HEK293 (cell line): ENCODE data around the gene CORO6.

ENCODE experiments used
- CTCF ChIA-PET: fragments of 350-600 bp; formaldehyde crosslinking; extraction: SDS; loops from one replicate; lab custom pipeline; 2021; ENCODE audit warnings: antibody characterized with exemption; lab: Yijun Ruan, JAX
- POLR2A ChIA-PET: fragments of 300-600 bp; formaldehyde crosslinking; extraction: SDS; loops from one replicate; lab custom pipeline; 2020; ENCODE audit warnings: antibody characterized with exemption, inconsistent platforms; lab: Yijun Ruan, JAX
- H3K27ac ChIP-seq: fragments of 200-500 bp; sonication (Bioruptor generic); 2 replicates; pipeline ENCODE4 v1.5.1; 2014; ENCODE audit warnings: low read depth, low read length, control low read depth, inconsistent platforms; ENCODE audit errors: extremely low read depth
- H3K36me3 ChIP-seq, 2 experiments: fragments of 200-500 bp in 1 of 2; sonication (Bioruptor generic) in 1 of 2; 1 replicate in 1 of 2; 2 replicates in 1 of 2; pipeline ENCODE4 v1.5.1; 2014 to 2017; ENCODE audit warnings: inconsistent platforms in 2 of 2, low read length in 2 of 2; ENCODE audit not compliant: control insufficient read depth in 2 of 2, insufficient read depth in 1 of 2
- H3K4me1 ChIP-seq: fragments of 200-500 bp; sonication (Bioruptor generic); 2 replicates; pipeline ENCODE4 v1.5.1; 2014; ENCODE audit warnings: mild to moderate bottlenecking, low read length, inconsistent platforms; ENCODE audit not compliant: control insufficient read depth, insufficient read depth
- H3K4me3 ChIP-seq: 2 replicates; pipeline ENCODE4 v1.5.1; 2011; ENCODE audit warnings: low read depth, mild to moderate bottlenecking, control low read depth, low read length, moderate library complexity
- H3K9me3 ChIP-seq: fragments of 200-500 bp; sonication (Bioruptor generic); 2 replicates; pipeline ENCODE4 v1.5.1; 2014; ENCODE audit warnings: low read depth, low read length, inconsistent platforms; ENCODE audit not compliant: control insufficient read depth, insufficient read depth
- ATF2 ChIP-seq: fragments of 450-650 bp; formaldehyde crosslinking; IDR thresholded peaks from 2 replicates; pipeline ENCODE4 v1.5.1; 2016; ENCODE audit warnings: missing biosample characterization, missing genetic modification characterization, low read depth
- GLI4 ChIP-seq: fragments of 450-650 bp; formaldehyde crosslinking; IDR thresholded peaks from 2 replicates; pipeline ENCODE4 v1.5.1; 2016; ENCODE audit warnings: missing biosample characterization, missing genetic modification characterization
- HIC1 ChIP-seq: fragments of 450-650 bp; formaldehyde crosslinking; IDR thresholded peaks from 2 replicates; pipeline ENCODE4 v1.5.1; 2016; ENCODE audit warnings: missing biosample characterization, missing genetic modification characterization
- KLF8 ChIP-seq: fragments of 450-650 bp; formaldehyde crosslinking; IDR thresholded peaks from 2 replicates; pipeline ENCODE4 v1.5.1; 2016; ENCODE audit warnings: missing biosample characterization, missing genetic modification characterization
- KLF9 ChIP-seq: fragments of 450-650 bp; formaldehyde crosslinking; IDR thresholded peaks from 2 replicates; pipeline ENCODE4 v1.5.1; 2016; ENCODE audit warnings: missing biosample characterization, missing genetic modification characterization, low read depth
- MEIS1 ChIP-seq: sonication (generic); formaldehyde crosslinking; IDR thresholded peaks from 2 replicates; pipeline ENCODE4 v1.8.1; 2022; ENCODE audit warnings: missing genetic modification reagents, mild to moderate bottlenecking, borderline replicate concordance
- SALL2 ChIP-seq: fragments of 450-650 bp; formaldehyde crosslinking; IDR thresholded peaks from 2 replicates; pipeline ENCODE4 v1.5.0; 2017; ENCODE audit warnings: missing biosample characterization, mild to moderate bottlenecking, missing genetic modification characterization, borderline replicate concordance
- SP2 ChIP-seq: fragments of 450-650 bp; formaldehyde crosslinking; IDR thresholded peaks from 2 replicates; pipeline ENCODE4 v1.5.1; 2016; ENCODE audit warnings: missing biosample characterization, missing genetic modification characterization
- SP3 ChIP-seq: fragments of 450-650 bp; formaldehyde crosslinking; IDR thresholded peaks from 2 replicates; pipeline ENCODE4 v1.5.1; 2016; ENCODE audit warnings: missing biosample characterization, missing genetic modification characterization
- ZBTB17 ChIP-seq: fragments of 450-650 bp; formaldehyde crosslinking; IDR thresholded peaks from 2 replicates; pipeline ENCODE4 v1.5.1; 2016; ENCODE audit warnings: missing biosample characterization, missing genetic modification characterization
- ZFP69B ChIP-seq: fragments of 450-650 bp; formaldehyde crosslinking; IDR thresholded peaks from 2 replicates; pipeline ENCODE4 v1.5.1; 2016; ENCODE audit warnings: missing biosample characterization, missing genetic modification characterization
- ZNF223 ChIP-seq: fragments of 450-650 bp; formaldehyde crosslinking; IDR thresholded peaks from 2 replicates; pipeline ENCODE4 v1.5.1; 2016; ENCODE audit warnings: missing biosample characterization, missing genetic modification characterization
- ZNF292 ChIP-seq: fragments of 450-650 bp; formaldehyde crosslinking; IDR thresholded peaks from 2 replicates; pipeline ENCODE4 v1.5.1; 2016; ENCODE audit warnings: low read depth, missing biosample characterization, missing genetic modification characterization, borderline replicate concordance
- ZNF366 ChIP-seq: fragments of 450-650 bp; formaldehyde crosslinking; conservative IDR thresholded peaks from 2 replicates; pipeline ENCODE4 v1.5.1; 2016; ENCODE audit warnings: missing biosample characterization, missing genetic modification characterization
- ZNF391 ChIP-seq: fragments of 450-650 bp; formaldehyde crosslinking; IDR thresholded peaks from 2 replicates; pipeline ENCODE4 v1.5.1; 2016; ENCODE audit warnings: low read depth, missing biosample characterization, missing genetic modification characterization, borderline replicate concordance
- ZNF521 ChIP-seq: fragments of 450-650 bp; formaldehyde crosslinking; IDR thresholded peaks from 2 replicates; pipeline ENCODE4 v1.5.1; 2017; ENCODE audit warnings: missing biosample characterization, mild to moderate bottlenecking, missing genetic modification characterization
- ZNF560 ChIP-seq: fragments of 450-650 bp; formaldehyde crosslinking; IDR thresholded peaks from 2 replicates; pipeline ENCODE4 v1.5.1; 2017; ENCODE audit warnings: missing biosample characterization, missing genetic modification characterization, borderline replicate concordance
- ZNF596 ChIP-seq: fragments of 450-650 bp; IDR thresholded peaks from 2 replicates; pipeline ENCODE4 v1.5.0; 2018; ENCODE audit warnings: missing biosample characterization, mild to moderate bottlenecking, missing genetic modification characterization, moderate library complexity
- ZNF600 ChIP-seq: fragments of 450-650 bp; formaldehyde crosslinking; IDR thresholded peaks from 2 replicates; pipeline ENCODE4 v1.5.1; 2016; ENCODE audit warnings: missing biosample characterization, missing genetic modification characterization
- ZNF692 ChIP-seq: fragments of 450-650 bp; formaldehyde crosslinking; IDR thresholded peaks from 2 replicates; pipeline ENCODE4 v1.5.1; 2016; ENCODE audit warnings: missing biosample characterization, missing genetic modification characterization
- TF ChIP-seq, protein P1 (sequence below): fragments of 450-650 bp; formaldehyde crosslinking; IDR thresholded peaks from 2 replicates; pipeline ENCODE4 v1.5.1; 2016; ENCODE audit warnings: missing biosample characterization, missing genetic modification characterization
- TF ChIP-seq, protein P2 (sequence below): fragments of 450-650 bp; formaldehyde crosslinking; IDR thresholded peaks from 2 replicates; pipeline ENCODE4 v1.5.1; 2016; ENCODE audit warnings: missing biosample characterization, missing genetic modification characterization, low read depth

Gene CORO6

DNA sequence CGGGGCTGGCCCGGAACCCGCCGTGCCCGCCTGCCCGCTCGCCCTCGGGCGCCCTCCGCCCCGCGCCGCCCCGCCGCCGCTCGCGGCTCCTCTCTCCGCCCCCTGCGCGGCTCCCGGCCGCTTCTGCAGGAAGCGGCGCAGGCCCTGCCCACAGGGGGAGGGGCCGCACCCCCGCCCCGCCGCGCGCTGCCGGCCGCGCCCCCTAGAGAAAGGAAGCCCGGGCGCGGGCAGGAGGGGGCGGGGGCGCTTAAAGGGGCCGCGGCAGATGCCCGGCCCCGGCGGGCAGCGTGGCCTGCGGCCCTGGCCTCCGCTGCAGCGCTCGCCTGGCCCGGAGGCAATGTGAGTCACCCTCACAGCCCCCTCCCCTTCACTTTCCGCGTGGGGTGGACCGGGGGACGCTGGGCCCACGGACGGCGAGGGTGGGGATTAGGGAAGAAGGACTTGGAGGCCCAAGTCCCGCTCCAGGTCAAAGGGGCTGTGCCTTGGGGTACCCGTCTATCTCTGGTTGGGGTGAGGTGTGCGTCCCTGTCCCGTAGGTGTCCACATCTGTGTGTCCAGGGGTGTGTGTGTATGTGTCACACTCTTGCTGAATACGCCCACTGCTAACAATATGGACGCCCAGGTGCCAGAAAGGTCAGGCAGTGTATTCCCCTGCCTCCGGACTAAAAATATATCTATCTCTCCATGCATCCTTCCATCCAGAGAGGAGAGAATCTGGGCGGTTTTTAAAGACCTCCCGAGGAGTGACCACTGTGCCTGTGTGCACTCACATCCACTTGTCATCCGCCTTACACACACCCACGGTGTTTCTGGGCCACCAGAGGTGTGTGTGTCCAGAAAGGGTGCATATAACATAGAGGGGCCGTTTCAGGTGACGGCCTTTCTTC, 32.9 kb downstream of the CORO6 start, which contains the start of gene GIT1 (continued):
- TF ChIP-seq ZNF692: peak; percentile 98
- TF ChIP-seq ZNF560 (tag by site-specific recombination): no peak
- no peak for TF ChIP-seq ATF2 (tag by site-specific recombination)
- TF ChIP-seq ZNF366: peak; percentile 67
- TF ChIP-seq SP2 (tag by site-specific recombination): no peak
- TF ChIP-seq ZNF391 (tag by site-specific recombination): no peak
- peak; percentile 11; the same call in 1 of the 2 replicates for TF ChIP-seq ZNF596
- TF ChIP-seq SALL2: no peak

DNA sequence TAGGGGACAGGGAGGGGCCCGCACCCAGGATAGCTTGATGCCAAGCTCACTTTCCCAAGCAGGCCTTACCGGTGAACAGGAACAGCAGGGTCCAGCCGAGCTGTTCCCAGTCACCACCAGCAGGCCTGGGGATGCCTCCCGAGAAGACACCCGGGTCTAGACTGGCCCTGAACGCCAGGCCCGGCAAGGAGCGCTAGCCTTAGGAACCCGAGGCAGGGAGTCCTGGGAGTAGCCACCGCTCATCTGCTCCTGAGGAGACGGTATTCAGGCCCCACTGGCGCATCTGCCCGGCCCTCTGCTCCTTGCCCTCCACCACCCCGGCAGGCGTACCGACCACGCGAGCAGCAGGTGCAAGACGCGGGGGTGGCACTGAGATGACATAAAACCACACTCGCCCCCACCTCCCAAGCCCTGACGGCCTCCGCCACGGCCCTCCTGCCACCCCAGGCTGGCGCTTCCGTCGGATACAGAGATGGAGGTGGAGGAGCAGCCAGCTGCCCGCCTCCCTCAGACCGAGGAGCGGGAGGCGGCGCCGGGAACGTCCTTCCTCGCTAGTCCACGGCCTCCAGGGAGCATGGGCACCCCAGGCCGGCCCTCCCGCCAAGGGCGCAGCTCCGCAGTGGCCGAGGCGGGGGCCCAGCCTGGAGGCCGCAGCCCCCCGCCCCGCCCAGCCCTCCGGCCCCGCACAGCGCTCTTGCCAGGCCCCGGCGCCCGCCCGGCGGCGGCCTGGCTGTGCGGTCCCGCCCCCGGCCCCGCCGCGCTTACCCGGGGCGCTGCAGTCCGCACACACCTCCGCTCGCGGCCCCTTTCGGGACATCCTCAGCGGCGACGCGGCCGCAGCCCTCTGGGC, 33.9 kb downstream of the CORO6 start:
- Histone ChIP-seq H3K27ac (peak overlapping the region; percentile 55), H3K4me1 (peaks cover 23% of the 10 kb centered on the region), H3K4me3 (peak overlapping the region; percentile 86), H3K9me3 (no peaks in the 10 kb centered on the region), H3K36me3 (peaks cover 0 to 16% of the 10 kb centered on the region in 2 experiments; a peak in 1 of 3 replicates)
- ChIA-PET POLR2A (interaction anchor here (0.7 to 1.8 kb wide), 6 partner anchors 12 to 295 kb away, joined by 3 to 8 read pairs (median 4); partner anchors contain the start of genes NUFIP2 and TP53I13), CTCF (interaction anchor here (0.6 to 1.8 kb wide), 6 partner anchors 8 to 439 kb away, joined by 3 to 7 read pairs (median 4); partner anchors contain the start of gene CORO6)
- TF ChIP-seq ZNF600 (tag by site-specific recombination) (peak; percentile 53; the same call in 1 of the 2 replicates), MEIS1 (CRISPR knock-in tag) (no peak), HIC1 (tag by site-specific recombination) (peak; percentile 68; the same call in 1 of the 2 replicates), ZNF521 (tag by site-specific recombination) (no peak), SP3 (tag by site-specific recombination) (peak; percentile 49), KLF8 (tag by site-specific recombination) (peak; percentile 67), GLI4 (tag by site-specific recombination) (peak; percentile 49; the same call in 1 of the 2 replicates), ZBTB17 (peak; percentile 85), ZNF223 (tag by site-specific recombination) (no peak), ZNF292 (tag by site-specific recombination) (no peak), ZFP69B (0 out of 2 replicates have a peak, but pooled peaks have one; percentile 24), KLF9 (tag by site-specific recombination) (peak; percentile 44; the same call in 1 of the 2 replicates)
- TF ChIP-seq, protein P1, sequence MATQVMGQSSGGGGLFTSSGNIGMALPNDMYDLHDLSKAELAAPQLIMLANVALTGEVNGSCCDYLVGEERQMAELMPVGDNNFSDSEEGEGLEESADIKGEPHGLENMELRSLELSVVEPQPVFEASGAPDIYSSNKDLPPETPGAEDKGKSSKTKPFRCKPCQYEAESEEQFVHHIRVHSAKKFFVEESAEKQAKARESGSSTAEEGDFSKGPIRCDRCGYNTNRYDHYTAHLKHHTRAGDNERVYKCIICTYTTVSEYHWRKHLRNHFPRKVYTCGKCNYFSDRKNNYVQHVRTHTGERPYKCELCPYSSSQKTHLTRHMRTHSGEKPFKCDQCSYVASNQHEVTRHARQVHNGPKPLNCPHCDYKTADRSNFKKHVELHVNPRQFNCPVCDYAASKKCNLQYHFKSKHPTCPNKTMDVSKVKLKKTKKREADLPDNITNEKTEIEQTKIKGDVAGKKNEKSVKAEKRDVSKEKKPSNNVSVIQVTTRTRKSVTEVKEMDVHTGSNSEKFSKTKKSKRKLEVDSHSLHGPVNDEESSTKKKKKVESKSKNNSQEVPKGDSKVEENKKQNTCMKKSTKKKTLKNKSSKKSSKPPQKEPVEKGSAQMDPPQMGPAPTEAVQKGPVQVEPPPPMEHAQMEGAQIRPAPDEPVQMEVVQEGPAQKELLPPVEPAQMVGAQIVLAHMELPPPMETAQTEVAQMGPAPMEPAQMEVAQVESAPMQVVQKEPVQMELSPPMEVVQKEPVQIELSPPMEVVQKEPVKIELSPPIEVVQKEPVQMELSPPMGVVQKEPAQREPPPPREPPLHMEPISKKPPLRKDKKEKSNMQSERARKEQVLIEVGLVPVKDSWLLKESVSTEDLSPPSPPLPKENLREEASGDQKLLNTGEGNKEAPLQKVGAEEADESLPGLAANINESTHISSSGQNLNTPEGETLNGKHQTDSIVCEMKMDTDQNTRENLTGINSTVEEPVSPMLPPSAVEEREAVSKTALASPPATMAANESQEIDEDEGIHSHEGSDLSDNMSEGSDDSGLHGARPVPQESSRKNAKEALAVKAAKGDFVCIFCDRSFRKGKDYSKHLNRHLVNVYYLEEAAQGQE (tag by site-specific recombination): no peak
- TF ChIP-seq, protein P2, sequence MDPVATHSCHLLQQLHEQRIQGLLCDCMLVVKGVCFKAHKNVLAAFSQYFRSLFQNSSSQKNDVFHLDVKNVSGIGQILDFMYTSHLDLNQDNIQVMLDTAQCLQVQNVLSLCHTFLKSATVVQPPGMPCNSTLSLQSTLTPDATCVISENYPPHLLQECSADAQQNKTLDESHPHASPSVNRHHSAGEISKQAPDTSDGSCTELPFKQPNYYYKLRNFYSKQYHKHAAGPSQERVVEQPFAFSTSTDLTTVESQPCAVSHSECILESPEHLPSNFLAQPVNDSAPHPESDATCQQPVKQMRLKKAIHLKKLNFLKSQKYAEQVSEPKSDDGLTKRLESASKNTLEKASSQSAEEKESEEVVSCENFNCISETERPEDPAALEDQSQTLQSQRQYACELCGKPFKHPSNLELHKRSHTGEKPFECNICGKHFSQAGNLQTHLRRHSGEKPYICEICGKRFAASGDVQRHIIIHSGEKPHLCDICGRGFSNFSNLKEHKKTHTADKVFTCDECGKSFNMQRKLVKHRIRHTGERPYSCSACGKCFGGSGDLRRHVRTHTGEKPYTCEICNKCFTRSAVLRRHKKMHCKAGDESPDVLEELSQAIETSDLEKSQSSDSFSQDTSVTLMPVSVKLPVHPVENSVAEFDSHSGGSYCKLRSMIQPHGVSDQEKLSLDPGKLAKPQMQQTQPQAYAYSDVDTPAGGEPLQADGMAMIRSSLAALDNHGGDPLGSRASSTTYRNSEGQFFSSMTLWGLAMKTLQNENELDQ (tag by site-specific recombination): no peak
